NOMO-1 treated with dmso at 0.1 percent for 144 hours (cell line): Measurements from ENCODE around the gene SEMA4D.

Experiments
- DNase-seq: peaks from one replicate; lab custom pipeline; 2025; ENCODE audit not compliant: unreplicated experiment; lab: John Stamatoyannopoulos, UW

SEMA4D gene

GRCh38 chr9:89529243-89530035 lies 31.5 kb upstream of the SEMA4D start:
- DNase-seq, result no peak

GRCh38 chr9:89528540-89528939 lies 30.6 kb upstream of the SEMA4D start:
- no peak for DNase-seq

- DNase-seq, result no peak
Measured at GRCh38 chr9:89528131-89528530, 30.2 kb upstream of the SEMA4D start.

- peak; percentile 68 for DNase-seq
Measured at GRCh38 chr9:89527084-89527483, 29.2 kb upstream of the SEMA4D start.

GRCh38 chr9:89526667-89527066 lies 28.8 kb upstream of the SEMA4D start:
- no peak for DNase-seq

- DNase-seq, result peak; percentile 17
Measured at GRCh38 chr9:89525446-89526374, 27.8 kb upstream of the SEMA4D start.

- DNase-seq, result no peak
Measured at GRCh38 chr9:89524963-89525362, 27.1 kb upstream of the SEMA4D start.

GRCh38 chr9:89523948-89524347 lies 26.0 kb upstream of the SEMA4D start:
- no peak for DNase-seq

- DNase-seq, result no peak
Measured at GRCh38 chr9:89522959-89523285, 25.0 kb upstream of the SEMA4D start.

- peak; percentile 70 for DNase-seq
Measured at GRCh38 chr9:89522261-89522958, 24.5 kb upstream of the SEMA4D start.

GRCh38 chr9:89519366-89519805 lies 21.5 kb upstream of the SEMA4D start:
- DNase-seq, result no peak

- no peak for DNase-seq
Measured at GRCh38 chr9:89518466-89519365, 20.8 kb upstream of the SEMA4D start.

GRCh38 chr9:89515416-89515815 lies 17.5 kb upstream of the SEMA4D start:
- no peak for DNase-seq

- no peak for DNase-seq
Measured at GRCh38 chr9:89514956-89515355, 17.0 kb upstream of the SEMA4D start.

- DNase-seq, result no peak
Measured at GRCh38 chr9:89514337-89514736, 16.4 kb upstream of the SEMA4D start.

- no peak for DNase-seq
Measured at GRCh38 chr9:89513837-89514236, 15.9 kb upstream of the SEMA4D start.

GRCh38 chr9:89512382-89512781 lies 14.5 kb upstream of the SEMA4D start:
- no peak for DNase-seq

- peak; percentile 13 for DNase-seq
Measured at GRCh38 chr9:89508951-89509615, 11.2 kb upstream of the SEMA4D start.

GRCh38 chr9:89505911-89506310 lies 8.0 kb upstream of the SEMA4D start:
- no peak for DNase-seq

- DNase-seq, result no peak
Measured at GRCh38 chr9:89505048-89505447, 7.1 kb upstream of the SEMA4D start.
